GM19035 (cell line): Measurements from ENCODE around the gene NEU3.
A peak's percentile ranks its signal among the peaks of the same experiment; 100 is the strongest.
"Not testable (repeated sequence)": the region's sequence is repeated elsewhere in the genome, so short reads cannot be mapped to it uniquely, and the experiment has no call there.

ENCODE experiments used
- ATAC-seq: cut with Tn5 transposase; IDR thresholded peaks from one replicate; pipeline ENCODE4 v1.9.1; 2021; ENCODE audit not compliant: unreplicated experiment

The NEU3 gene

GRCh38 chr11:74988541-74989259 lies at the start of gene NEU3:
TSS of gene NEU3 (plus strand) at chr11:74988933. CDS start at chr11:74989061, 128 bp downstream.
- ATAC-seq = peak; percentile 86

DNA sequence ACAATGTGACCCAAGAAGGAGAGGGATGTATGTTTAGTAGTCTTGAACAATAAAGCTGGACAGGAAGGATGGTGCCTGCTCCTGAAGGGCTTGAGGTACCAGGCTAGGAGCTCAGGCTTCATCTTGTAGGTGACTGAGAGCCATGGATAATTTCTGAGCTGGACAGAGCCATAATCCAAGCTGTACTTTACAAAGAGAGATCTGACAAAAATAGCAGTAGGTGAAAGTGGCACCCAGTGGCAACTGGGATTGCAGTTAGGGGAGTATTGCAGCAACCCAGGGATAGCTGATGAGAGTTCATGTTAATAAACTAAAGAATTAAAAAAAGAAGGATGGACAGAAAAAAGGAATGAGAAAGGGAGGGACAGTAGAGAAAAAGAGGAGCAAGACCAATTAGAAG lies 47.2 kb upstream of the NEU3 start:
- no peak for ATAC-seq

DNA sequence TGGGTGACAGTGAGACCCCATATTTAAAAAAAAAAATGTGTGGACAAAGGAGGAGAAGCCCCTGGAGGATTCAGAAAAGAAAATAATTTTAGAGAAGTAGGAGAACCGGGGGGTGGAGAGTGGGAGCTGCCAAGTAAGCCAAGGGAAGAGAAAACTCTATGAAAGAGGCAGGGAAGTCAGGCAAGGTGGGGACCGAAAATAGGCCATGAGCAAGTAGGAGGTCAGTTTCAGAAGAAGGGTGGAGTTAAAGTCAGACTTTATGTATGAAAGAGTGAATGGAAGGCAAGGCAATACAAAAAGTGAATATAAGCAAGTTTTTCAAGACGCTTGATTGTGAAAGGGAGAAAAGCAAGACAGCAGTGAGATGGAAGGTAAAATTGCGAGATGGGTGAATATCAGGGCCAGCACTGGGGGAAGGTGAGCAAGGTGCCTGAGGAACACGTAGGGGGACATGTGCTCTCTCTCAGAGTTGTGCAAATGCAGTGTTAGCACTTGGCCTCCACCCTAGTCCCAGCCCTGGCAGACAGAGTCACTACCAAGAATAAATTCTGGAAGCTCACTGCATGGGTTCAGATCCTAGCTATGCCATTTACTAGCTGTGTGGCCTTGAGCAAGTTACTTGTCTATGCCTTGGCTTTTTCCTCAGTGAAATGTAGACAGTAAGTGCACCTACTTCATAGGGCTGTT lies 46.5 kb upstream of the NEU3 start:
- ATAC-seq = no peak

GRCh38 chr11:74948546-74948897 lies 40.2 kb upstream of the NEU3 start:
- ATAC-seq = peak; percentile 17

DNA sequence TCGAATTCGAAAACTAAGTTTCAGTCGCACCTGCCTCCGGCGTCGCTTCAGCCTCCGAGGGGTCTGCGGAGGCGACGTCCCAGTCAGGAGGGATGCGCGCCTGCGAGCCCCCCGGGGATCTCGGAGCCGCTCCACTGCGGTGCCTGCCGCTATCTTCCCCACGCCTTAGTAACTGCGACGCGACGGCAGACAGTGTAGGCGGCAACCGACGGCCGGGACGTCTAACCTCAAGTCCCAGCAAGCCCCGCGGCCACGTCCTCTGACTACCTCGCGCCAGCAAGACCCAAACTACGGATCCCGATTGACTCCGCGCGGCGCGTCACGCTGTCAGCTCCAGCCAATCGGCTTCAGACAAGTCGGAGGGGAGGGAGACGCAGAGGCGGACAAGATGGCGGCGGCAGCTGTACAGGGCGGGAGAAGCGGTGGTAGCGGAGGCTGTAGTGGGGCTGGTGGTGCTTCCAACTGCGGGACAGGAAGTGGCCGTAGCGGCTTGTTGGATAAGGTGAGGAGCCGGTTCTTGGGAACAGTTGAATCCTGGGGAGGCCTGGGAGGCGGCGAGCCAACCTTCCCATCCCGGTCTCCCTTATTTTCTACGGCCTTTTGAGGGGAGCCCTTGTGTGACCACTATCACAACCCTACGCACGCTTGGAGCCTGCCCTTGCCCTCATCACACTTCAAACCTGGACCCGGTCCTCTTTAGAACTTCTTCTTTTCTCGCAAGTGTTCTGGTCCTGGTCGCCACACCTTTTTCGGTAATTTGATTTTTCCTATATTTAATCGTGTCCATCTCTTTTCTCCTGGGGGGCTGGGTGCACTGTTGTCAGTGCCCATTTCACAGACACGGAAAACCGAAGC lies 39.6 kb upstream of the NEU3 start, which contains the start of the genes SPCS2 and XRRA1:
Gene SPCS2 (plus strand): TSS at position 369 of the 855 bp plus-strand sequence. CDS start 20 bp downstream, at position 389.
Gene XRRA1 (minus strand): TSS at position 194 of the 855 bp plus-strand sequence. CDS start 8,213 bp downstream, outside the sequence.
- ATAC-seq = peak; percentile 94

DNA sequence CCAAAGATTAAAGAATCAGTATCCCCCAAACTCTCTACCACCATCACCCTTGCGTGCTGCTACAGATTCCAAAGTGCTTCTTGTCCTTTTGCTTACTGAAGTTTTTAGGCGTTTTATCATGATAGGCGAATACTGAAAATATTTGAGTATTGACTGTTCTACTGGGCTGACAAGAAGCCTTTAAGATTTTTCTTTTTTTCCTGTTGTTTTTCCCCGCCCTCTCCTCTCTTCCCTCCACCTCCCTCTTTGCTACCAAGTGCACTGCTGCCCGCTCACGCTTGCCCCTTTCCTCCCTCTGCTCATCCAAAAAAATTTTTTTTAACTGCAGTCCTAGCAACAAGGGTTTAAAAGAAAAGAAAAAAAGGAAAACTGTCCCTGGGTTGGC lies 39.0 kb upstream of the NEU3 start:
- ATAC-seq = no peak

GRCh38 chr11:74950374-74950969 lies 38.3 kb upstream of the NEU3 start:
- ATAC-seq = no peak

GRCh38 chr11:74951226-74951625 lies 37.5 kb upstream of the NEU3 start:
- no peak for ATAC-seq

- no peak for ATAC-seq
Observed at GRCh38 chr11:74952752-74953151, 36.0 kb upstream of the NEU3 start.

GRCh38 chr11:74953451-74953850 lies 35.3 kb upstream of the NEU3 start:
- no peak for ATAC-seq

DNA sequence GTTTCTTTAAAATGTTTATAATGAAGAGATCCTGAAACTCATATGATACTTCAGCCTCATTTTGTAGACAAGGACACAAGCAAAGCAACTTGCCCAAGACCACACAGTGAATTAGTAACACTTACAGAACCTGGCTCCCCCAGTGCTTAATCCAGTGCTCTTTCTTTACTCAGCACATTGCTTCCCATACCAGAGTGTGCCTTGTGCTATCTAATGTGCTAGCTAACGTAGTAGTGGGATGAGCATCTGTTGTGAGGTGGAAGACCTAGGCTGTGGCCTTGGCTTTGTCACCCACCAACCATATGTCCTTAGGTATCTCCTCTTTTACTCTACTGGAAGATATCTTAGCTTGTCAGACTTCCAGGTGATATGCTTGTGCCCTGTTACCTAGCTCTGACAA lies 34.5 kb upstream of the NEU3 start:
- no peak for ATAC-seq

DNA sequence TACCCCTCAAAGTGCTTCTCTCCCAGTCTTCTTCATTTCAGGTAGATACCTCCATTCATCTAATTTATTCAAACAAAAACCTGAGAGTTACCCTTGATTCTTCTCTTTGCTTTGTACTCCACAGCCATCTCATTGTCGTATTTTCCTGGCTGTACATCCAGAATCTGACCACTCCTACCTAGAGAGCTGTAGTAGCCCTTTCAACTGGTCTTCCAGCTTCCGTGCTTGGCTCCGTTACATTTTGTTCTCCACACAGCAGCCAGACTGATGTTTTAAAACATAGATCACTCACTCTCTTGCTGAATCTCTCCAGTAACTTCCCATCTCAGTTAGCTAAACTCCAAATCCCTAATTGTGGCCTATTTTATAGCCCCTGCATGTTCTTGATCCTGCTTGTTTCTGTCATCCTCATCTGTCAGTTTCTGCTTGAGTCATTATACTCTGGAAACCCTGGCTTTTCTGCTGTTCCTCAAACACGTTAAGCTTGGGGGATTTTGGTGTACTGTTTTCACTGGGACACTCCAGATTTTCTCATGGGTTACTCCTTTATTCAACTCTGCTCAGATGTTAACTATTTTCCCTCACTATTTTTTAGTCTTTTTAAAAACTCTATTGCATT lies 32.2 kb upstream of the NEU3 start:
- no peak for ATAC-seq

- ATAC-seq = no peak
Observed at GRCh38 chr11:74957937-74958629, 30.6 kb upstream of the NEU3 start.

GRCh38 chr11:74960128-74960527 lies 28.6 kb upstream of the NEU3 start:
- ATAC-seq = not testable (repeated sequence)

DNA sequence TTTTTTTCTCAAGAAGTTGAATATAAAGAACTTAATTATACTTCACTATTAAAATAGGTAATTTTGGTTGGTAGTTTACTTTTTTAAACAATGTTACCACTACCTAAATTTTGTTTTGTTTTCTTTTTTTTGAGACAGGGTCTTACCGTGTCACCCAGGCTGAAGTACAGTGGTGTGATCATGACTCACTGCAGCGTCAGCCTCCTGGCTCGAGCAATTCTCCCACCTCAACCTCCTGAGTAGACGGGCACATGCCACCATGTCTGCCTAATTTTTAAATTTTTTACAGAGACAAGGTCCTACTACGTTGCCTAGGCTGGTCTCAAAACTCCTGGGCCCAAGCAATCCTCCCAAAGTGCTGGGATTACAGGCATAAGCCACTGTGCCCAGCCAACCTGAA lies 22.1 kb upstream of the NEU3 start:
- no peak for ATAC-seq

DNA sequence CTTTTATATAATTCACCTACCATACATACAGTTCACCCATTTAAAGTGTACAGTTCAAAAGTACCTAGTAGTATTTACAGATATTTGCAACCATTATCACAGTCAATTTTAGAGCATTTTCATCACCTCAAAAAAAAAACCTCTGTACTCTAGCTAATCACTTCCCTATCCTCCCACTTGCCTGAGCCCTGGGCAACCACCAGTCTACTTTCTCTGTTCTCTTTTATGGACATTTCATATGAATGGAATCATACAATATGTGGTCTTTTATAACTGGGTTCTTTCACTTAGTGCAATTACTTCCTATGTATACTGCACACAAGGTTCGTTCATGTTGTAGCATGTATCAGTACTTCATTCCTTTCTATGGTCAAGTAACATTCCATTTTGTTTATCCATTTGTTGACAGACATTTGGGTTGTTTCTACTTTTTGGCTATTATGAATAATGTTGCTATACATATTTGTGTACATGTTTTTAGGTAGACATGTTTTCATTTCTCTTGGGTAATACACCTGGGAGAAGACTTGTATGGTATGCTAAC lies 17.8 kb upstream of the NEU3 start:
- ATAC-seq = no peak

DNA sequence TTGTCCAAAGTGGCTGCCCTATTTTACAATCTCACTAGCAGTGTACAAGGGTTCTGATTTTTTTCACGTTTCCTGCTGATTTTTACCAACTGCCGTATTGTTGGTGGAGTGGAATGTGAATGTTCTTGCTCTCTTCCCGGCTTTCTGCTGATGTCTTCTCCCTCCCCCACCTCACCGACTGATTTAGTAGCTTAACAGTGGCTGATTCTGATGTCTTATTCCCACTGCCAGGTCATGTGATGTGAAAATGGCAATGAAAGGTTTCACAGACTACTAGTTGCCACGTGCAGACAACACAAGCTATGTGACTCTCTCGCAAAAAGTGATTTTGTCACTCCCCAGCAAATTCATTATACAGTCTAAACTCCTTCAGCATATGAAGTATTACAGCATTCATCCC lies 17.3 kb upstream of the NEU3 start:
- ATAC-seq = no peak

- no peak for ATAC-seq
Observed at GRCh38 chr11:74978041-74978440, 10.7 kb upstream of the NEU3 start.

DNA sequence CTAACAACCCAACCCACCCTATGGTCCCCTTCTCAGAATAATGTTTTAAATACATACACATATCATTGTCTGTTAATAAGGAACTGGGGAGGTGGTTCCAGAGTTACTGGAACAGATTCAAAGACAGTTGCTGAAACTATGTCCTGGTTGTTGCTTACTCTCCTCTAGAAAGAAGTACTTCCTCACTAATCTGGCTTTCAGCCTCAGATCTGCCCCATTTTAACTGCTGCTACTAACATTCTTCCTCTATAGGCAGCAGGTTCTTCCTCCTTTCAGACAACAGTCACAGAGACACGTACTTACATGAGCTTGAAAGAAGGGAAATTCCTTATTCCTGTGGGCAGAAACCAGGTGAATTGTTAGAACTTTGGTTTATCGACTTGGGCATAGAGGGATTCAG lies 8.1 kb upstream of the NEU3 start:
- ATAC-seq = no peak

GRCh38 chr11:74981888-74982287 lies 6.8 kb upstream of the NEU3 start:
- no peak for ATAC-seq
